HG03175 (cell line): ENCODE data around the gene RYR1.

Experiments
- ATAC-seq: cut with Tn5 transposase; IDR thresholded peaks from one replicate; pipeline ENCODE4 v1.9.1; 2021; ENCODE audit warnings: mild to moderate bottlenecking, moderate library complexity; ENCODE audit not compliant: unreplicated experiment

The RYR1 gene

DNA sequence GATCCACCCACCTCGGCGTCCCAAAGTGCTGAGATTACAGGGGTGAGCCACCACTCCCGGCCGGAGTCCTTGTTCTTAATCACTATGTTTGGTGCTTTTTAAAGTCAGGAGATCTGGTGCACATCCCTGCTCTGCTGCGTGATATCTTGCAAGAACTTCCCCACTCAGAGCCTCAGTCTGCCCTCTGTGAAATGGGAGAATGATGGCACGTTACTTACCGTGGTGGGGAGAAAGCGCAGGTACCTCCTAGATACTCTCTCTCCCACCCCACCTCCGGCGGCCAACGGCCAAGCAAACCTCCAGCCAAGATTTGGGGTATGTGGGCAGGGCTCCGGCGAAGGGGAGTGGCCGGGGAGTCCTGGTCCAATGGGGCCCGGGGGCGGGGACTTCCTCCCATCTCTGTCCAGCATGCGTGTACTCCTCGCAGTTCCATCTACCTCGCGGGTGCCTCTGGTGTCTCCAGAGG is at the start of gene RYR1:
Gene RYR1, plus strand, starts transcription at position 424 of the 466 bp plus-strand sequence. CDS start 139 bp downstream, outside the sequence.
- ATAC-seq = no peak

- no peak for ATAC-seq
Observed at GRCh38 chr19:38383743-38384142, 49.7 kb upstream of the RYR1 start.

DNA sequence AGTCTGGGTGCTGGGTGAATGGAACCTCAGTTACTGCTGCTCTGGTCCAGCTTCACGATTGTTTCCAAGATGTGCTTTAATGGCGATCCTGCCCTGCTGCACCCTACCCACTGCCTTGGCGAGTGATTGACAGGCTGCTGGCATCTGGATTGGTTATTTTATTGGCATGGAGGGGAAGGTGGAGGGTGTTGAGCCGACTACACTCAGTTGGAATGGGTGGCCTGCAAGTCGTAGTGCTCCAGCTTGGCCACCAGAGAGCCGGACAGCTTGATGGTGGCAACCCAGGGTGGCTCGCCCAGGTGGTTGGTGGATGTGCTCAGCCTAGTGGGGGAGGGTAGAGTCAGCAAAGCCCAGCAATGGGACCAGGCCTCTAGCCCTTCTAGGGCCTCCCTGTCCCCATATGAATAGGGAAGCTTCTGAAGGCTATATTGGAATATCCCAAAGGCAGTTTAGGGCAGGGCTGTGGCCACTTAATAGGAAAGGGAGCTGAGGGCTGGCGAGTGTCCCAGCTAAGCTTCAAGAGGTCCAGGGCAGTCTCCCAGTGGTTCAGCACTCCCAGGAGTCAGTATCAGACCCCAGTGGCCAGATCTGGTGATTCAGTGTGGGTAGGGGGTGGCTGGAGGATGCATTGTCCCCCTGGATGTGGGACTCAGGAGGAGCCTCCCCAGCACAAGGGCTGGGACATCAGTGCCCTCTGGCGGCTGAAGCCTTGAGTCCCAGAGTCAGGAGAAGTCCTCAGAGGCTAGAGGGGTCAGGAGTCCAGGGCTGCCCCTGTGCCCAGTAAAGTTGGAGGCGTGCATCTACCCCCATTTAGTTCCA is 49.1 kb upstream of the RYR1 start:
- ATAC-seq = no peak

DNA sequence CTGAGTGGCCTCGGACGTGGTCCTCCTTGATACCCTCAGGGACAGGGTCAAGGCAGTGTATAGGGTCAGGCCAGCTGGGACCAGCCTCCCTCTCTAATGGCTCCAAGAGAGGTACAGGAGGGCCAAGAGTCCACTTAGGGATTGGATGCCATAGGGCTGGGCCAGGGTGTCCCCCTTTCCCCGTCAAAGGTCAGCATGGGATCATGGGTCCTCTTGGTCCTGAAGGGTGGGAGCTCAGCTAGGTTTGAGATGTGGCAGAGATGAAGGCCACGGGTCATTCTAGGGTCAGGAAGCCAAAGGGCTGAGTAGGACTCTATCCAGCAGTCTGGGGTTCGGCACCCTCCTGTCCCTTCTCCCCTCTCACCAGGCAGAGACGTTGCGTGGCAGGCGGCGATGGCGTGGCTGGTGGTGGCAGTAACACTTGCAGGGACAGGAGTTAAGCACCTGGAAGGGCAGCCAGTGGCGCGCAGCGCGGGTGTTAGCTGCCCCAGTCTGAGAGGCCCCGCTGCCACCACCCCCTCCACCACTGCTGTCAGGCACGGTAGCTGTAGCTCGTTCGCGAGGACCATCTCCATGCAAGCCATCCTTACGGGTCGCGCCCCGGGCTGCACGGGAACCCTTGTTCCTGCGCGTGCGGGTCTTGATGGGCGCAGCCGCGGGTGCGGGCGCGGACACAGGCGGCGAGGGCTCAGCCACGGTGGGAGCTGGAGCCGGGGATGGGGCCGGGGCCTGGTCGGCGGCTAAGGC is 48.3 kb upstream of the RYR1 start:
- no peak for ATAC-seq

DNA sequence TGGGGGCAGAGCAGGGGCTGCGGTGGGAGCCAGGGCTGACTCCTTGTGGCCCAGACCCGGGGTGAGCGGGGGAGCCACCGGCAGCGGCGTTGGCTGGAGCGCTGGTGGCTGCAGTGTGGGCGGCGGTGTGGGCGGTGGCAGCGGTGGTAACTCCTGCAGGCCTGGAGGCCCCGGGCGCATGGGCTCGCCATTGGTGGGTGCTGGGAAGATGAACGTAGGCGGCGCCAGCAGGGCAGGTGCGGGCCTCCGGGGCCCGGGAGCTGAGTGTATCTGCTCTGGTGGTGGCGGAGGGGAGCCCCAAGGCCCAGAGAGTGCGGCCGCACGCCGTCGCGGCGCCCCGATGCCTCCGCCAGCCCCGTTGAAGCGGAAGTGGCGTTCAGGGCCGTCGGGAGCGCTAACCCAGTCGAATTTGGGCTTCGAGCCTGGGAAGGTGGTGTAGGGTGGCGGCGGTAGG is 47.7 kb upstream of the RYR1 start:
- no peak for ATAC-seq

- ATAC-seq = no peak
Observed at GRCh38 chr19:38386300-38386970, 47.1 kb upstream of the RYR1 start.

DNA sequence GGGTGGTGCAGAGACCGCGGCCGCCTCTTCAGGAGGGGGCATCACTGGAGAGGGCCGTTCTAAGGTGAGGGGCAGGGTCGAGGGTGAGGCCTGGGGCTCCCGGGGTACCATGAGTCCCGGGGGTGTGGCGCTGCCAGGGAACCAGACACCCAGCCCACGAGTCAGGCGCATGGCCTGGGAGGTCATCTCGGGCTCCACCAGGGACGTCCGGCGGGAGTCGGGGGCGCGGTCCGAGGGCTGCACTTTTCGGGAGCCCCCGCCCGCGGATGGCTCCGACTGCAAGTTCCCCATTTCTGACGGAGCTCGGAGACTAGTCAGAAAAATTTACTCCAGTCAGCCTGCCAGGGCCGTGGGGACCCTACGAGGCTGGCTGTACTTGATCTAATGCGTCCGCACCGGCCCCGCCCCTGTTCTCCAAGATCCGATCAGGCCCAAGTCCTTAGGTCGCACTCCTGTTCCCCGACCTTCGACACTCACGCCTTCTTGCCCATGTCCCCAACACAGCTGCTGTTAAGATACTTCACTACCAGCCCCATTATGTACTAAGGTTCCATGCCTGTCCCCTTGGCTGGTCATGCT is 46.4 kb upstream of the RYR1 start:
- no peak for ATAC-seq

DNA sequence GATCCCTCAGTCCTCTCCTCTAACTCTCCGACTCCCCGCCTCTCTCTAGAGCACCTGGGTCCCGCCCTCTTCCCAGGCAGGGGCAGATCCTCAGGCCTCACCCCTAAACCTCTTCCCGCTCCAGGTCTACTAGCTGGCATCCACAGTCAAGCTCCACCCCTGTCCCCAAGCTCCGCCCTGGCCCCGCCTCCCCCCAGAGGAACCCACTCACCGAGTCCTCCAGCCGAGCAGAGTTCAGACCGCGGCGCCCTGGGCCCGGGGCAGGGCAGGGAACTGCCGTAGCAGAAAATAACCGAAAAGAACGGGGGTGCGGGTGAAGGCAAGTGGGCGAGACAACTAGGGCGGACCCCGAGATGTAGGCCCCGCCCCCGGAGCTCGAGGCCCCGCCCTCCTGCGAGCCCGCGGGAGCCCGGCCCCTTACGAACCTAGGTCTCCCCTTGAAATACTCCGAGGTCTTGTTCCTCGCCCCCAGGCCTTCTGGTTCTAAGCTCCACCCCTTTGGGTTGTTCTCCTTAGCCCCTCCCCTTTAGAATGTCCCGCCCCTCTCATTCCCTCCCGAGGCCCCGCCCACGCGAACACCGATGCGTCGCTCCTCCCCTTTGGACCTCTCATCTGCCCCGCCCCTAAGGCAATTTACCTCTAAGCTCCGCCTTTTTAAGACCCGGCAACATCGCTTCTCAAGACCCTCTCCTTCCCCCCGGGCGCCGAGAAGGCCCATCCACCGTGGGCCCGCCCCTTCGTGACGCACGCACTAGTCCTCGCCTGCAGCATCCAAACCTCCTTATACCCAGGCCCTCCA is 45.7 kb upstream of the RYR1 start, which contains the start of gene GGN:
Gene GGN, minus strand, starts transcription at position 485 of the 799 bp plus-strand sequence. CDS start 773 bp downstream, outside the sequence.
- peak; percentile 34 for ATAC-seq

GRCh38 chr19:38388349-38389100 is 45.0 kb upstream of the RYR1 start, which contains the start of gene SPRED3:
Gene SPRED3 (plus strand): TSS chr19:38388697. CDS start chr19:38390303, 1,606 bp downstream.
- no peak for ATAC-seq

GRCh38 chr19:38389101-38389925 is 44.2 kb upstream of the RYR1 start:
- no peak for ATAC-seq

DNA sequence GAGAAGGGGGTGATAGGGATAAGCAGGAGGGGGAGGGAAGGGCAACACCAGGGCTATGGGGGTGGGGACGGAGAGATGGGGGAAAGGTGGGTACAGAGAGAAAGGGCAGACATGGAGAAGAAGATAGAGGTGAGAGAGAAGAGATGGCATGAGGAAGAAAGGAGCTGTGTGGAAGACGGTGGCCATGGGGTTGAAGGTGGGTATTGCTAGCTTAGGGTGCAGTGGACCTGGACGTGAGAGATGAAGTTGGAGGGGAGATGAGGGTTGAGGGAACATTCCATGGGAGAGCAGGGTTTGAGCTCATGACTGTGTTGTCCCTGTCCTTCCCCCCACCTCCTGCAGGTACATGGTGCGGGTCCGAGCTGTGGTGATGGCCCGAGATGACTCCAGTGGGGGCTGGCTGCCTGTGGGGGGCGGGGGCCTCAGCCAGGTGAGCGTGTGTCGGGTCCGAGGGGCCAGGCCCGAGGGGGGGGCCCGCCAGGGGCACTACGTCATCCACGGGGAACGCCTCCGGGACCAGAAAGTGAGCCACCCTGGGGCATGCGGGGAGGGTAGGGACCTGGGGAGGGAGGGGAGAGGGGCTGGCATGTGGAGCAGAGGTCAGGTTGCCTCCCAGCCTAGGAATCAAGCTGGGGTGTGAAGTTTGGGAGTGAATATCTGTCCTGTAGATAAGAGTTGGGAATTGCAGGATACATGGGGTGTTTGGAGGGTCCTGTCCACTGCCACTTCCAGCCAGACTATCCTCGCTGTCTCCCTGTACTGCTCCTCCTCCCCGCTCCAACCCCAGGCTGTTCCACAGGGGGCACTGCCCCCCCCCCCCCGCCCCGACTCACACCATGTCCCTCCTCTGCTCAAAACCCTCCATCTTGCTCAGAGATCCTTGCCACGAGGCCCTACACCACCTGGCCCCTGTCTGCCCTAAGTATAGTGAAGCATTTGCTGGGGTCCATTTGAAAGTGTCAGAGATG is 43.2 kb upstream of the RYR1 start:
- ATAC-seq = no peak

DNA sequence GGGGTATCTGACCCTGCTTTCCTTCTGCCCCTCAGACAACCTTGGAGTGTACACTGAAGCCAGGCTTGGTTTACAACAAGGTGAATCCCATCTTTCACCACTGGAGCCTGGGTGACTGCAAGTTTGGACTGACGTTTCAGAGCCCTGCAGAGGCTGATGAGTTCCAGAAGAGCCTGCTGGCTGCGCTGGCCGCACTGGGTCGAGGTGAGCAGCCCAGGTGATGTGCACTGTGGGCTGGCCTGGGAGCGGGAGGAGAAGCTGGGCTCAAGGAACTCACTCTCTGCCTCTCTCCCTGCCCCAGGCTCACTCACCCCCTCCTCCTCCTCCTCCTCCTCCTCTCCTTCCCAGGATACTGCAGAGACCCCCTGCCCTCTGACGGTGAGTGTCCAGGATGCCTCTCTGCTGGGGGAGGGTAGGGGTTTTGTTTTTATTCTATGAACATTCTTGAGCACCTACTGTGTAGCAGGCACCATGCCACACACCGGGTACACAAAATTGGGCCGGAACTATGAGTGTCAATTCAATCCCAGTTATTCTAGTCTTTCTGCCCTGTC is 41.5 kb upstream of the RYR1 start:
- ATAC-seq = no peak

- no peak for ATAC-seq
Observed at GRCh38 chr19:38392707-38393308, 40.7 kb upstream of the RYR1 start.

GRCh38 chr19:38394488-38394887 is 39.0 kb upstream of the RYR1 start:
- no peak for ATAC-seq

- no peak for ATAC-seq
Observed at GRCh38 chr19:38395381-38396114, 37.9 kb upstream of the RYR1 start.

DNA sequence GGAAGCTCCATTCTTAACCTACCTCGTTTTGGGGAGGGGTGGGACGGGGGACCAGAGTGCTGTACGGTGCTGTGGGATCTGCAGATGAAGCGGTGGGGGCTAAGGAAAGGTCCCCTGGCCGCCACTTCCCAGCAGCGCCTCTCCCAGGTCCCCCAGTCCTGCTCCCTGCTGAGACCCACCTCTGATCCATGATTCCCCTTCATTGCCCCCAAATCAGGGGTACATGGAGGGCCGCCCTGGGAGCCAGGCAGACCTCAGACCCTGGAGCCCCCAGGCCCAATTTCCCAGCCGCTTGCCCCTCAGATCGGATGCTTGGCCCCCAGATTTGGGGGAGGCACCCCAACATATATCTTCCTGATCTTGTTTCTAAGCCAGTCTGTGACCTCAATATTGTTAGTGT is 34.4 kb upstream of the RYR1 start:
- no peak for ATAC-seq
